PC-3 (cell line): ENCODE measurements around the gene ACVR1. TPM values are rescaled to one million over a fixed set of nuclear protein-coding genes. Genes with fewer than 3 reads are reported as not detected.
A peak's percentile ranks its signal among the peaks of the same experiment; 100 is the strongest.

ENCODE experiments used
- ATAC-seq: fragments of 200-7000 bp; cut with Tn5 transposase; 2 replicates; pipeline ENCODE4 v1.9.1; 2020; ENCODE audit warnings: mild to moderate bottlenecking, moderate library complexity
- BruUV-seq: library from RNA; stranded (reverse); fragments of 400-500 nt; replicated peaks from 2 replicates; lab custom pipeline; 2021; lab: Mats Ljungman, UMichigan
- CTCF ChIA-PET: fragments of 300-600 bp; sonication (Branson Sonifier 250); formaldehyde crosslinking; loops from one replicate; lab custom pipeline; 2022; ENCODE audit warnings: antibody characterized with exemption; lab: Charles Lee
- POLR2A ChIA-PET: fragments of 300-600 bp; sonication (Branson Sonifier 250); formaldehyde crosslinking; loops from one replicate; lab custom pipeline; 2022; ENCODE audit warnings: antibody characterized with exemption; ENCODE audit not compliant: unreplicated experiment; lab: Charles Lee
- DNase-seq: peaks from one replicate; pipeline ENCODE4 v3.0.0-alpha.2; 2015
- H2AFZ ChIP-seq: fragments of 300-600 bp; sonication (generic); 2 replicates; pipeline ENCODE4 v1.6.0; 2016; ENCODE audit warnings: antibody characterized with exemption, low read length
- H3F3A ChIP-seq: fragments of 300-600 bp; sonication (generic); one replicate; pipeline ENCODE4 v1.6.0; 2017; ENCODE audit warnings: antibody characterized with exemption, low read length, control low read depth, mild to moderate bottlenecking; ENCODE audit not compliant: unreplicated experiment
- H3K27ac ChIP-seq: fragments of 300-600 bp; sonication (generic); 2 replicates; pipeline ENCODE4 v1.5.1; 2016; ENCODE audit warnings: mild to moderate bottlenecking, low read length
- H3K27me3 ChIP-seq: fragments of 300-600 bp; sonication (generic); 2 replicates; pipeline ENCODE4 v1.6.1; 2016; ENCODE audit warnings: low read length, mixed read lengths
- H3K36me3 ChIP-seq: fragments of 300-600 bp; sonication (generic); 2 replicates; pipeline ENCODE4 v1.6.1; 2016; ENCODE audit warnings: low read depth, mixed run types, low read length, mixed read lengths
- H3K4me1 ChIP-seq: fragments of 300-600 bp; sonication (generic); 2 replicates; pipeline ENCODE4 v1.5.1; 2016; ENCODE audit warnings: low read length; ENCODE audit not compliant: insufficient read depth
- H3K4me2 ChIP-seq: fragments of 300-600 bp; sonication (generic); 2 replicates; pipeline ENCODE4 v1.6.0; 2016; ENCODE audit warnings: low read length
- H3K4me3 ChIP-seq: fragments of 300-600 bp; sonication (generic); 2 replicates; pipeline ENCODE4 v1.5.1; 2016; ENCODE audit warnings: mild to moderate bottlenecking, low read length, mixed read lengths
- H3K79me2 ChIP-seq: fragments of 300-600 bp; sonication (generic); 2 replicates; pipeline ENCODE4 v1.6.1; 2017; ENCODE audit warnings: low read length, mixed read lengths
- H3K9ac ChIP-seq: fragments of 300-600 bp; sonication (generic); 2 replicates; pipeline ENCODE4 v1.6.0; 2016; ENCODE audit warnings: mild to moderate bottlenecking, low read length
- H3K9me2 ChIP-seq: fragments of 300-600 bp; sonication (generic); replicated peaks from 2 replicates; pipeline ENCODE4 v1.6.1; 2016; ENCODE audit warnings: mixed run types, low read length, mixed read lengths
- H3K9me3 ChIP-seq: fragments of 300-600 bp; sonication (generic); 2 replicates; pipeline ENCODE4 v1.6.1; 2016; ENCODE audit warnings: low read length, mixed read lengths
- H4K20me1 ChIP-seq: fragments of 300-600 bp; sonication (generic); 2 replicates; pipeline ENCODE4 v1.6.1; 2016; ENCODE audit warnings: low read length, mixed read lengths
- EZH2 ChIP-seq: fragments of 300-600 bp; sonication (generic); IDR thresholded peaks from one replicate; pipeline ENCODE4 v1.6.1; 2017; ENCODE audit warnings: antibody characterized with exemption, mild to moderate bottlenecking, low read length; ENCODE audit not compliant: unreplicated experiment
- EZH2phosphoT487 ChIP-seq: fragments of 300-600 bp; sonication (generic); IDR thresholded peaks from 2 replicates; pipeline ENCODE4 v1.6.1; 2018; ENCODE audit warnings: mild to moderate bottlenecking, antibody characterized with exemption, low read length, borderline replicate concordance
- intact Hi-C: fragments of 100-400 bp; cut with micrococcal nuclease; formaldehyde crosslinking; loops from 2 replicates; pipeline ENCODE4 v1.9.0; 2023
- total RNA-seq: library from RNA; depleted of rRNA; stranded (reverse); fragments of >200 nt; gene quantifications from 2 replicates; pipeline ENCODE4 v1.2.3, GENCODE V29; 2014
- TF ChIP-seq, protein P1 (sequence below): fragments of 300-600 bp; sonication (generic); conservative IDR thresholded peaks from 2 replicates; pipeline ENCODE4 v1.5.1; 2017; ENCODE audit warnings: antibody characterized with exemption, low read depth, mild to moderate bottlenecking, low read length

ACVR1 gene
- total RNA-seq, 1 experiment from 2014 or later = 6.7 TPM

GRCh38 chr2:157830696-157831570, 45.2 kb downstream of the ACVR1 start:
- no peaks in the 10 kb centered on the region for H3K36me3 ChIP-seq
- DNase-seq (peak; percentile 87), ATAC-seq (peak; percentile 95)
- TF ChIP-seq, protein P1, sequence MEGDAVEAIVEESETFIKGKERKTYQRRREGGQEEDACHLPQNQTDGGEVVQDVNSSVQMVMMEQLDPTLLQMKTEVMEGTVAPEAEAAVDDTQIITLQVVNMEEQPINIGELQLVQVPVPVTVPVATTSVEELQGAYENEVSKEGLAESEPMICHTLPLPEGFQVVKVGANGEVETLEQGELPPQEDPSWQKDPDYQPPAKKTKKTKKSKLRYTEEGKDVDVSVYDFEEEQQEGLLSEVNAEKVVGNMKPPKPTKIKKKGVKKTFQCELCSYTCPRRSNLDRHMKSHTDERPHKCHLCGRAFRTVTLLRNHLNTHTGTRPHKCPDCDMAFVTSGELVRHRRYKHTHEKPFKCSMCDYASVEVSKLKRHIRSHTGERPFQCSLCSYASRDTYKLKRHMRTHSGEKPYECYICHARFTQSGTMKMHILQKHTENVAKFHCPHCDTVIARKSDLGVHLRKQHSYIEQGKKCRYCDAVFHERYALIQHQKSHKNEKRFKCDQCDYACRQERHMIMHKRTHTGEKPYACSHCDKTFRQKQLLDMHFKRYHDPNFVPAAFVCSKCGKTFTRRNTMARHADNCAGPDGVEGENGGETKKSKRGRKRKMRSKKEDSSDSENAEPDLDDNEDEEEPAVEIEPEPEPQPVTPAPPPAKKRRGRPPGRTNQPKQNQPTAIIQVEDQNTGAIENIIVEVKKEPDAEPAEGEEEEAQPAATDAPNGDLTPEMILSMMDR = no peak
- TF ChIP-seq EZH2phosphoT487 (no peak), EZH2 (no peak)
- no peaks in the 10 kb centered on the region for H3K79me2 ChIP-seq
- no peaks in the 10 kb centered on the region for H3F3A ChIP-seq
- CTCF ChIA-PET = interaction anchor here (0.7 kb wide), 1 partner anchor 45 kb away, joined by 4 read pairs; no protein-coding TSS in a partner anchor
- no peaks in the 10 kb centered on the region for H3K9me2 ChIP-seq
- no peaks in the 10 kb centered on the region for H3K9me3 ChIP-seq
- peak overlapping the region; percentile 85 for H3K27ac ChIP-seq
- BruUV-seq = no TSS peak
- intact Hi-C loops = loop anchor here (5.0 kb wide), 1 partner anchor 46 kb away; the partner anchor contains the start of gene ACVR1
- H3K4me2 ChIP-seq = peak overlapping the region; percentile 52
- POLR2A ChIA-PET = no interaction called here
- no peaks in the 10 kb centered on the region for H3K27me3 ChIP-seq
- no peak overlapping the region for H3K4me3 ChIP-seq
- peak overlapping the region; percentile 44 for H3K9ac ChIP-seq
- H3K4me1 ChIP-seq = peaks cover 25% of the 10 kb centered on the region
- no peaks in the 10 kb centered on the region for H4K20me1 ChIP-seq
- H2AFZ ChIP-seq = peak overlapping the region; percentile 39; the same call in 1 of the 2 replicates

DNA sequence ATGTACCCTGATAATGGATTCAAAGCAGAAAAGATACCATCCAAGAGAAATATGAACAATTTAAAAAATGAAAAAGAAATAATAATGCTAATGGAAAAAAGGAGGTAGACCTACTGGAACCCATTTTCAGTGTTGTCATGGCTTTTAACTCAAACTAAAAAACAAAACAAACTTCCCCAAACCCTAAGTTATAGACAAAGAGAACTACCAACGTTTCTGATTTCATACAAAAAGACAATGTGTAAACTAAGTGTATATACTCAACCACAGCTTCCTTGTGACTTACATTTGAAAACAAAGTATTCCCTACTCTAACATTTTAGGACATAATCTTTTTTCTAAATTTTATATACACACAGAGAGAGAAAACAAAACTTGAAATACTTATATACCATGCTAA, 45.9 kb downstream of the ACVR1 start:
- ATAC-seq = no peak
- H3K27ac ChIP-seq = peak overlapping the region; percentile 85
- POLR2A ChIA-PET = no interaction called here

More for the DNA sequence above, 45.9 kb downstream of the ACVR1 start:
- H3F3A ChIP-seq = no peaks in the 10 kb centered on the region
- no peaks in the 10 kb centered on the region for H3K36me3 ChIP-seq
- H3K27me3 ChIP-seq = no peaks in the 10 kb centered on the region
- no TSS peak for BruUV-seq
- no peaks in the 10 kb centered on the region for H3K9me2 ChIP-seq
- CTCF ChIA-PET = interaction anchor here (0.7 kb wide), 1 partner anchor 44 kb away, joined by 4 read pairs; no protein-coding TSS in a partner anchor
- no peak for DNase-seq
- peaks cover 31% of the 10 kb centered on the region for H3K4me1 ChIP-seq
- H2AFZ ChIP-seq = no peak overlapping the region
- H3K9me3 ChIP-seq = no peaks in the 10 kb centered on the region
- intact Hi-C loops = loop anchor here (5.0 kb wide), 1 partner anchor 47 kb away; the partner anchor contains the start of gene ACVR1
- peak overlapping the region; percentile 44 for H3K9ac ChIP-seq
- no peak overlapping the region for H3K4me2 ChIP-seq
- no peaks in the 10 kb centered on the region for H3K79me2 ChIP-seq
- no peak overlapping the region for H3K4me3 ChIP-seq
- H4K20me1 ChIP-seq = no peaks in the 10 kb centered on the region
- TF ChIP-seq EZH2phosphoT487 = no peak
- TF ChIP-seq, protein P1 = no peak
- no peak for TF ChIP-seq EZH2
